Measurements from ENCODE around the gene PMAIP1.

DNA sequence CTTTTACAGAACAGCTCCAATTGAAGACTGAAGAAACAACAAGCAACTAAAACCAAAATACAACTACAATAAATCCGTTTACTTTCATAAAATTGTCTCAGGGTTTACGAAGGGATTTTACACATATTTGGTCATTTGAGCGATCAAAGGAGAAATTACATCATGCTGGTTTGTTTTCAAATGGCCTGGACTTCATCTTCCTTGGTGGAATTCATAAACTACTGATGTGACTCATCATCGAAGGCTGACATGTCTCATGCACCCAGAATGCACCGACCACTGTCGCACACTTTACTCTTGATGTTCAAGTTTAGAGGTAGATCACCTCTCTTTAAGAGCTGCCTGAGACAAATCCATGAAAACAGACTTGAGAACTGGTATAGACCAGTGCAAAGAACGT lies 25.6 kb upstream of the PMAIP1 start:
- no peak for TF ChIP-seq FOXA1 (IDR thresholded peaks at IDR 0.05)
- TF ChIP-seq FOXM1 (IDR thresholded peaks at IDR 0.05; ENCODE audit: borderline replicate concordance): no peak
- TF ChIP-seq FOXK2 (IDR thresholded peaks at IDR 0.05): no peak
- no peak for TF ChIP-seq SP1 (IDR thresholded peaks at IDR 0.05)
